HG02870 (cell line): ENCODE data around the gene C10orf120.
A peak's percentile ranks its signal among the peaks of the same experiment; 100 is the strongest.

Source experiments
- ATAC-seq: cut with Tn5 transposase; IDR thresholded peaks from one replicate; pipeline ENCODE4 v1.9.1; 2021; ENCODE audit warnings: mild to moderate bottlenecking, moderate library complexity; ENCODE audit not compliant: unreplicated experiment

C10orf120 gene

DNA sequence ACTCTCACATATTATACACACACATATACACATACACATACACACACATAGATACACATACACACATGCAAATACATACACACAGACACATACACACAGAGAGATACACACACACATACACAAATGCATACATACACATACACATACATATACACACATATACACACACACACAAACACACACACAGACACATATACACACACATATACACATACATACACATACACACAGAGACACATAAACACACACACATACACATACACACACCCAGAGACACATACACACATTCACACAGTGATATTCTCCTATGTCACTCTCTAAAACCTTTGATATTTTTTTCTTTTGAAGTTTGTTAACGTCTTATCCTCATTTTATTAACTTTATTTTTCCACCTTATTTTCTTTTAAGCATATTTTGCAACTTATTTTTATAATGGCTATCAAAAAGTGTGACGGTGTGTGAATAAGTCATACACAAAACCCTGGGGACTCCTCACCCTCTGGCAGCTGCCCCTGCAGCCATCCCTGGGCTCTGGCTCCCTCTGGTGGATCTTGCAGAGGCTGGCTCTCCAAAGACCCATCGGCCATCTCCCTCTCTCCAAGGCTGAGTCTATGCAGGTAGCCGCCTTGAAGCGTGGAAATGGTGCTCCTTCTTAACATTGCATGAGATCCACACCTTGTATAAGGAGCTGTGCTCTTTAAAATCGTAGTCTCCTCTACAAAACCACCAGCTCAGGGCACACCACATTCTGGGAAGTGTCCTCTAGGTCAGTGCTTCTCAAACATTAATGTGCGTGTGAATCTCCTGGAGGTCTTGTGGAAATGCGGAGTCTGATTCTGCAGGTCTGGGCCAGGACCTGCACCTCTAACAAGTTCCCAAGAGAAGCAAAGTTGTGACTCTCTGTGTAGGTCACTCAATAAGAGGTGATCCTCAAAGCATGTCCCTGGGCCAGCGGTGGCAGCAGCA, 4.1 kb upstream of the C10orf120 start:
- ATAC-seq = peak; percentile 69

DNA sequence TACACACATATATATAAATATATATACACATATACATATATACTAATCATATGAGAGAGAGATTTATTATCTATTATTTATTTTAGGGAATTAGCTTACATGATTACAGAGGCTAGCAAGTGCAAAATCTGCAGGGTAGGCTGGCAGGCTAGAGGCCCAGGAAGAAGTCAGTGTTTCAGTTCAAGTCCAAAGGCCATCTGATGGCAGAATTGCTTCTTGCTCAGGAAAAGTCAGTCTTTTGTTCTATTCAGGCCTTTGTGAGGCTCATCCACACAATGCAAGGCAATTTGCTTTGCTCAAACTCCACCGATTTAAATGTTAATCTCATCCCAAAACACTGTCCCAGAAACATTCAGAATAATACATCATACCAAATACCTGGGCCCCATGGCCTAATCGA, 2.6 kb upstream of the C10orf120 start:
- no peak for ATAC-seq

GRCh38 chr10:122701652-122702051, 2.0 kb upstream of the C10orf120 start:
- ATAC-seq = no peak

- ATAC-seq = no peak
Observed at GRCh38 chr10:122696687-122697086, 3.0 kb downstream of the C10orf120 start.

GRCh38 chr10:122692744-122693143, 6.9 kb downstream of the C10orf120 start:
- ATAC-seq = no peak

GRCh38 chr10:122689146-122689820, 10.4 kb downstream of the C10orf120 start:
- ATAC-seq = no peak

GRCh38 chr10:122688293-122688989, 11.2 kb downstream of the C10orf120 start:
- no peak for ATAC-seq

- no peak for ATAC-seq
Observed at GRCh38 chr10:122682522-122682921, 17.1 kb downstream of the C10orf120 start.

DNA sequence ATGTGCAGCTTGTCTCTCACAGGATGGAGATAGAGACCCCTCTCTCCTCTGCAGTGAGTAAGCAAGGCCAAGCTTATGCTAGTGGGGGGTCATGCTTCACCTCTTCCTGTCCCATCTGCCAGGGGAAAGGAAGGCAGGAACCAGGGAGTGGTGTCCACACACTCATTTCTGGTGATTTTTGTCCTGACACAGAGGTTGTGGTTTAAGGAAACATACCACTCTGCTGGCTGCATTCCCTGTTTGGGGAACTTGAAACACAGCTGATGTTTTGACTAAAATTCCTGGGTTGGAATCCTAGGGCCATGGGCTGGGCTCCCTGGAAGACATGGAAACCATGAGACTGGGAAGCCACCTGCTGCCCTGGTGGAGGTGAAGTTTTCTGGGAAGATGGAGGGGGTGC, 21.4 kb downstream of the C10orf120 start:
- ATAC-seq = no peak

DNA sequence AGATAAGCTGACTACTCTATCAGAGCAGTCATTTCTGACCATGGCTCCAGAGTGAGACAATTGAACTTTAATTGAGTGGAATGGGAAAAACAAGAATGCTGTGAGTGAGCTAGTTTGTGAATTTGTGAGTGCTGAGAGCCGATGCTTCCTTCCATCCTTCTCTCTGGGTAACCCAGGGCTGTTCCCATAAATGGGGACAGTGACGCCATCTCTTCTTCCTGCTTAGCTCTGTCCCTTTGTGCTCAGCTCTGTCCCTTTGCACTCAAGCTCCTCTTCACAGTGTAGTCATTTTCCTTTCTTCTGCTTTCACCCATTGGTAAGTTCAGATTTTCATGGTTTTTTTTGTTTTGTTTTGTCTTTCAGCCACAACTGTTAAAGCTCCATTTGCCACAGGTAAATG, 24.4 kb downstream of the C10orf120 start:
- ATAC-seq = no peak

- no peak for ATAC-seq
Observed at GRCh38 chr10:122674781-122675180, 24.9 kb downstream of the C10orf120 start.

- ATAC-seq = no peak
Observed at GRCh38 chr10:122673731-122674130, 25.9 kb downstream of the C10orf120 start.

DNA sequence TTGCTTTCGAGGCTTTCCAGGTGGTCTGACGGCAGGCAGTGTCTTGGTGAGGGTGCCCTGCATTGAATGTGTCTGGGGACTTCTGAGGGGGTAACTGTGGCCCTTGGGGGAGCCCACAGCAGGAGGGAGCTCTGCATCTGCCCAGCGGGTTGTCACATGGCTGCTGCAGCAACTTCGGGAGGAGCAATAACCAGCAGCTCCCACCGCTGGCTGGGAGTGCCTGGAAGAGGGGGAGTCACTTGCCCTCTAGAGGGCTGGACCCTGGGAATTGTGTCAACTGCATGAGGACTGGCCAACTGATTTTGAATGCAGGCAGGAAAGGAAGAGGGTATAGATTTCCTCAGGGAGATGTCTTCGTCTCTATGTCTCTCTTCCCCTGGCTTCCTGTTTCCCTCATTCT, 26.4 kb downstream of the C10orf120 start:
- ATAC-seq = no peak

DNA sequence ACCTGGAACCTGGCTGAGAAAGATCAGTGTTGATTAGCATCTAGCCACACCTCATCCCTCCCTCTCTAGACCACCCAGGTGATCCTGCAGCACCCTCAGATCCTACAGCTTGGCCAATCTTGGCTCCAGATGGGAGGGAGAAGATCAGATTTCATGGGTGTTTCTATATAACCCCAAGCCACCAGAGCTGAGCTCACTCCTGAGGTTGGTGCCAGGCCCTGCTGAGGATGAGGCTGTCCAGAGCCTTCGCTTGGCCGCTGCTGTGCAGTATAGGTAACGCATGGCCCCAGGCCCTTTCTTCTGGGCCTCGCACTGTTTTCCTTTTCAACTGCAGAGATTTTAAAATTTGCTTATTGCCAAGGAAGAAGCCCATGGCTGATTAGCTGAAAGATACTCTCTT, 27.0 kb downstream of the C10orf120 start:
- ATAC-seq = no peak

DNA sequence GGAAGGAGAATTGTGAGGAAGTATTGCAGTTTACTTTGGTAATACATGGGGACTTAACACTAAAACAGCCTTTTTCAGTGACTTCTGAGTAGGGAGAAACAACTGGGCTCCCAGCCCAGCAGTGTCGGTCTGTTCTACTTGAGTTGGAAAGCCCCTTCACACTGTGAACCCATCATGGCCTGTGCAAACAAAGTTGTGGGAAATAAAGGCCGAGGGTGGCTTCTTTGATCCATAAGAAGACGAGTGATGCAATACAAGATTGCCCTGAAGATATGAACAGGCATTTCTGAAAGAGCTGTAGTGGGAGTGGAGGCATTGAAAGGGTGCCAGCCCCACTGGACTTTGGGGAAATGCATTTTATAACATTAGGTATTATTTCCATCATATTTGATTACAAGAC, 28.3 kb downstream of the C10orf120 start:
- no peak for ATAC-seq

- no peak for ATAC-seq
Observed at GRCh38 chr10:122669842-122670241, 29.8 kb downstream of the C10orf120 start.

DNA sequence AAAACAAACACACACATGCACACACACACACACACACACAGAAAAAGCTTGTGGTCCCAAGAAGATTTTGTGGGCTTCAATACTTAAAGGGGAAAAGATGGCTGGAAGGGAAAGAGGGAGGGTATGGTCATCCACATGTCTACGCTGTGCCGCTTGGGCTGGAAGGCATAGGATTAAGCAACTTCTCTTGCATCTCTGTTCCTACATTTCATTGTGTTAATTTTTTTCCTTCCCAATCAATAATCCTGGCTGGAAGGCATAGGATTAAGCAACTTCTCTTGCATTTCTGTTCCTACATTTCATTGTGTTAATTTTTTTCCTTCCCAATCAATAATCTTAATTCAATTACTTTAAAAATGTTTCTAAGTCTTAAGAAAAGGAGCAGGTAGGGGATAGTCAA, 30.6 kb downstream of the C10orf120 start:
- ATAC-seq = no peak

GRCh38 chr10:122665946-122666345, 33.7 kb downstream of the C10orf120 start:
- ATAC-seq = no peak

DNA sequence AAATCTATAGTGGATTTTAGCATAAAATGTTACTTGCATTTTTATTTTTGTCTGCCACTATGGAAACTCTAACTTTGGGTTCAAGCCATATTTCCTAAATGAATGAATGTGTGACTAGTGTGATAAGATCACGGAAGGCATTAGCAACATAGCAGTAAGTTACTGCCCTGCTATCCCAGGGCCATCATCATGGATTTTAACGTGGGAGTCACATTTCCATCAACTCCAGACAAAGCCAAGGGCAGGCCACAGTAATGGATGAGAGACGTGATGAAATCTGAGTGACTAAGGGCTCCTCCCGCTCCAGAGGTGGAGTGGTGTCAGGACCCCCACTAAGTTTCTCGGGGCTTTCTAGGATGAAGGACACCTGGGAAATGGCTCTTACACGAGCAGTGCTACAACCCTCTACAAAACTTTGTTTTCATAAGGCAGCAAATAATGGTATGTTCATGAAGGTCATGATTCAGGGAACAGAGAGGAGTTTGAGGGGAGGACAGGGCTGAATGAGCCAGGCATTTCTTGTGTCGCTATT, 34.3 kb downstream of the C10orf120 start:
- no peak for ATAC-seq

GRCh38 chr10:122664501-122664900, 35.1 kb downstream of the C10orf120 start:
- ATAC-seq = no peak

DNA sequence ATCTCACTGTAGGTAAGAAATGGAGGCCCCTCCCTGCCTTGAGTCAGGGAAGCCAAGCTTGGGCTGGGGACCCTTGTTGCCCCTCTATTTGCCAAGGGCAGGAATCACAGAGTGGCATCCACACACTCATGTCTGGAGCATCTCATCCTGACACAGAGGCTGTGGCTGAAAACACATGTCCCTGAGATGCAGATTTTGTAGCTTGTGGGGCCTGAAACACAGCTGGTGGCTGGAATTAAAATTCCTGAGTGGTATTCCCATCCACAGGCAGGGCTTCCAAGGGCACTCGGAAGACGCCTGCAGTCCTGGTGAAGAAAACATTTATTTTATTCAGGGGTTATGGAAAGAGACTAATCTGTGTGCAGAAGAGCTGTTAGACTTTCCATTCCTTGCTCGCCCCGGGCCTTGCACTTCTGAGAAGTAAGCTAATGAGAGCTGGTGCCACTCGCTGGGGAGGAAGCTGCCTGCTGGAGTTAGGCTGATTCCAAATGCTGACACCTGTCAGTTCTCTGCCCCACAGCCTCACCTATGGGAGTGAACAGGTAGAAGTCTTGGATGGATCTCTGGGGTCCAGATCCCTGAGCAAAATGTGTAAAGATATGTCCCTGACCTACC, 36.0 kb downstream of the C10orf120 start:
- no peak for ATAC-seq
